ENCODE data around the gene MGLL.

The MGLL gene

DNA sequence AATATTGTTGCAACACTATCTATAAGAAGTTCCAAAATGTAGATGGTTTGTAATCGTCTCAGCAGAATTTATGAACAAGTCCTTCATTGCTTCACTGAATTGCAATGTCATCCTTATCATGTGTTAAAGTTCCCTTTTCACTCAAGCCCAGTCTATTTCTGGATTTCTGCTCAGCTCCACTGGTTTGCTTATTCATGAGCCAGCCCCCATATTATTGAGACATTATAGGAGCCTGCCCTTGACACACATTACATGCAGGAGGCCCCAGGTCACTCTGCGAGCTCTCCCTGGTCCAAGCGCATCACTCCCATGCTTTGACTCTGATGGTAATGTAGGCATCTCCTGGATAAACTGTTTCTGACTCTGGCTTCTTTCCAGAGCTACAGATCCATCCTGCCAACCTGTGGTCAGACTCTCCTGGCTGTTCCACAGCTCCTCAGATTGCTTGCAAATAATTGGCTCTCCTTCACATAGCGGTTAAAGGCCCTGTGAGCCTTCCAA is 92.7 kb downstream of the MGLL start:
- in situ Hi-C loops (cut with MboI; ENCODE audit: low sequenced_read_pairs) = no loop called here

DNA sequence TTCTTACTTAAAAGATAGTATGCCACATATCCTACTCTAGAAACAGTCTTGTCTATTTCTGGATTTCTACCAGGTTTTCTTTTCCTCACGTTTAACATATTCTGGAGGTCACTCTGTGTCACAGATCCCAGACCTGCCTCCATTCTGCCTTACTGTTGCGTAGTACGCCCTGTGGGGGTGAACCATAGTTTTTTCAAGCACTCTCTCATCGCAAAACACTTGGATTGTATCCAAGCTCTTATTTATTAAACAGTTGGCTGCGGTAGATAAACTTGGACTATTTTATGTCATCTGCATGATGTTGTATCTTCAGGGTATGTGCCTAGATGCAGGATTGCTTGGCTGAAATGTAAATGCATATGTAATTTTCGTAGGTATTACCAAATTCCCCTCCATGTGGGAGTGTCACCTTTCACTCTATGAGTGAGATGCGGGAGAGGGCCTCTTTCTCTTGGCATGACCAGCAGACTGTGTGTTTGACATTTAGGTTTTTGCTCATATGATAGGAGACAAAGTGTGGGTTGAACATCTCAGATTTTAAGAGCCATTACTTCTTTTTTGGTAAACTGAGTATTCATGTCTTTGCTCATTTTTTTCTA is 93.8 kb downstream of the MGLL start:
- in situ Hi-C loops (cut with MboI; ENCODE audit: low sequenced_read_pairs) = no loop called here

DNA sequence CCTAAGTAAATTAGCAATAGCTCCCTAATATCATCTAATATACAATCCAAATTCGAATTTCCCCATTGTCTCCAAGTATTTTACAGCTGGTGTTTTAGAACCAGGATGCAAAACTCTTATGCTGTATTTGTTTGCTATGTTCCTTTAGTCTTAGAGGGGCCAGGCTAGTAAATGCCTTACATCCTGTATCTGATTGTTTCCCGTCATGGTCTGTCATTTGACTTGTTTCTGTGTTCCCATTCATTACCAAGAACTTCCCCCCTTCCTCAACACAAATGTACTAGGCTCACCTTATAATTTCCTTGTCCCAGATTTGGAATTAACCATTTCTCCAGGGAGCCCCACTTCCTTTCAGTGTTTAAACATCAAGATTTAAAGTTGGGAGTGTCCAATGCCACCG is 95.4 kb downstream of the MGLL start:
- in situ Hi-C loops (cut with MboI; ENCODE audit: low sequenced_read_pairs) = no loop called here

DNA sequence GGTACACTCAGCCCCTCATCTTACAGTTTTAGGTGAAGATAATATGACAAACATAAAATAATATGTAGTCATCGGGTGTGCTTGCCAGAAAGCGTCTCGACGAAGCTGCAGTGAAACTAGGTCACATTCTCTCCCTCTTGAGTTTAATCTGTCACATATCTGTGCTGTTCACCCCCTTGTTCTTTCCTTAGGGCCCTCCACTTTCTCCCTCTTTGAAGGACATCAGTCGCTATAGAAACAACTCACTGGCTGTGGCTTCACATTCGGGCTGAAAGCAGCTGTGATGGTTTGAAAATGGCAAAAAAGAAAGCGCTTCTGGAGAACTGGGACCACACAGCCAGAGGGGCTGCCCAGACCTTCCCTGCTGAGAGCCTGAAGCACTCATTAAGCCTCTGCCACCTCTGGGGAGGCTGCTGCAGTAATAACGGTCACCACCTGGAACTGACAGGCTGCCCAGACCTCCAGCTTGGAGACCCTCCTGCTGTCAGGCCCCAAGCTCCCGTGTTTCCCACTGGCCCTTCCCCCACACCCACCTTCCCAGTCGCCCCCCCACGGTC is 99.2 kb downstream of the MGLL start:
- in situ Hi-C loops (cut with MboI; ENCODE audit: low sequenced_read_pairs) = no loop called here

DNA sequence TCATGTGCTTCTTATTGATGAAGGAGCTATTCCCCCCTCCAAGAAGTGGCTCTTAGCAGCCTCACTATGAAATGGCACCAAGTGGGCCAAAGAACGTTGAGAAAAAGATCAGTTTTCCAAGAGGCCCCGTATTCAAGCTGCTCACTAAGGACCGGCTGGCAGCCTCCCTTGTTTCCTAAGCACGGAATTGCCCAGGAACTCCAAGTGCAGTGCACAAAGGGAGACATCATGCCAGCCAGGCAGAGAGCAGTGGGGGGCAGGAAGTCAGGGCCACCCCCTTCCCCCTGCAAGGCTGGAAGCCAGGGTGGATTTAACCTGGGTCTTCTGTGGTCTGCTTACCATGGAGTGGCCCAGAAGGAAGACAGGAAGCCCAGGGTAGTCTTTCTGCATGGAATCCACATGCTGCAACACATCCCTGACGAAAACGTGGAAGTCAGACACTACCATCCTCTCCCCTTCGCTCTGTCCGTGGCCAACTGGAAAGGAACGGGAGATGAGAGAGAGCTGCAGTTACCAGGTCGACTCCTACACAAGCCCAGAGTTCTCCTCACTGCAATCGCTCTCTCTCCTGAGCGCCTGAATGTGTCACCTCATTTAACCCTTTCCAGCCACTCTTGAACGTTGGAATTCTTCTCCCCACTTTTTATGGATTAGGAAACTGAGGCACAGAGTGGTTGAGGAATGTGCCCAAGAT is 100.1 kb downstream of the MGLL start:
- in situ Hi-C loops (cut with MboI; ENCODE audit: low sequenced_read_pairs) = no loop called here

DNA sequence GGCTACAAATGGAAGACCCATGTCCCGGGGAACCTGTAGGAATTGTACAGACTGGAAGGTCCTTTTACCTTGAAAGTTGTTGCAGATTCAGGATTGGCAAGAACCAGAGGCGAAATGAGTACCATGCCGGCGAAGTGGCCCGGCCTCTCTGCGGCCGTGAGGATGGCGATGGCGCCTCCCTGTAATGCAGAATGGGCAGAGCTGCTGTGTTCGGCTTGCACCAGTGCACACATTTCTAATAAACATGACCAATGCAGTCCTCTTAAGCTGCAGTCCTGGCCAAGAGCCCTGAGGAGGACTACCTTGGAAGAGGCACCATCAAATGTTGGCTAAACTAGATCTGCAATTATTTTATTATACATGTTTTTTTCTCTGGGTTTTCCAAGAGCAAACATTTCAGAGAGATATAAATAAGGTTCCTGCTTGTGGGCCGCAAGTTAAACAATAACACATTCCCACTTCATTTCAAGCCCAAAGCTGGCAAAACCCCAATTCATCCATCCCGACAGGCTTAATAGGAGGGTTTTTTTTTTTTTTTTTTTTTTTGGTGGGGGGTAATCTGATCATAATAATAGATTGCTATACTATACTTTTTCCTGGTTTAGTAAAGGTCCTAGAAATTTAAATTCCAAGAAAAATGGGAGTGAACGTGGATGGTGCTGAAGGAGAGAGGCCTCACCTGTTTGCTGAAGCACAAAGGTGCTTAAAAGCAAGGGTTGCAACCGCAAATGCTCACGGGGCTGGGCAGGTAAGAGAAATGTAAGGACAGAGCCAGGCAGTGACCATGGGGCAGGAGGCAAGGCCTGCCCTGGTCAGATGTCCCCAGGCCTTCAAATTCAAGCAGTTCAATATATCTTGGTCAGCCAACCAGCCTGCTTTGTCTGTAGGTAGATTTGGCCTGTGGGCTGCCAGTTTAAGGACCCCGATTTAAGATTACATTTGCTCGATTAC is 101.1 kb downstream of the MGLL start:
- in situ Hi-C loops (cut with MboI; ENCODE audit: low sequenced_read_pairs) = no loop called here

DNA sequence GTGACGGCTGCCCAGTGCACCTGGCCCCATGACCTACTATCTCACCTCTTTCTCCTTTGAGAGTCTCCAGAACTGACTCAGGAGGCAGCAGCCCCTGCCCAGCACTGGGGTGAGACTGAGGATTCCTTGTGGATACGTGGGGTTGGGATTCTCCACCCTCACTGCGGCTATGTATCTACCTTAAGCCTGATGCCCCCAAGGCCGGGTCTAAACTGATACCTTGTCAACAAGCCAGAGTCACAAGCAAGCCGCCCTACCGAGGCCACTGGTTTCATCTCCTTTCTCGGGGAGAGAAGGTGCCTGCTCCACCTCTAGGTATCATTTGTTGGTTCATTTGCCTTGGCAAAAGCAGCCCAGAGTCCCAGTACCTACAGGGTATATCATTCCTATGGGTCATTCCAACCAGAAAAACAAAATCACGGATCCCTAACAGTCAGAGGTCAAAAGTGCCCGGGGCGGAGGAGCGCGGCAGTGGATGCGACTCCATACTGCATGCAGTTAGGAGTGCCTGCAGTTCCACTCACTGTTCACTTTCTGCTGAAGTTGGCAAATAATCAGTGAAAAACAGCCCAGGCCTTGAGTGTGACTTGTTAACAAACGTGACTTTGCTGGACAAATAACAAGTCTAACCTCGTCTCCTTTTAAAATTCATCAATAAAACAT is 102.0 kb downstream of the MGLL start:
- in situ Hi-C loops (cut with MboI; ENCODE audit: low sequenced_read_pairs) = no loop called here

DNA sequence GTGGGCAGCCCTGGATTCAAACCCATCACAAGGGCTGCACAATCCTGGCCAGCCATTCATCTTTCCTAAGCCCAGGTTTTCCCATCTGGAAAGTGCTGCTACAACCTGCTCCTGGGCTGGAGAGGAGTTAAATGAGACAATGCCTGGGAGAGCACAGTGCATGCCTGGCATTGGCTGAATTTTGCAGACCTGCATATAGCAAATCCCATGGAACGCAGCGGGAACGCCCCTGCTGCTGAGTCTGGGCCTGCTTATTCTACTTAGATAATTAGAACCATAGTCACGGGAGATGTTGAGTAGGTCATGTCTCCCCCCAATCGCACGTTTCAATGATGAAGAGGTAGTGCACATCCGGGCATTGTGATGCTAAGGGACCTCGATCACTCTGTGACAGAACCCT is 102.9 kb downstream of the MGLL start:
- in situ Hi-C loops (cut with MboI; ENCODE audit: low sequenced_read_pairs) = no loop called here

DNA sequence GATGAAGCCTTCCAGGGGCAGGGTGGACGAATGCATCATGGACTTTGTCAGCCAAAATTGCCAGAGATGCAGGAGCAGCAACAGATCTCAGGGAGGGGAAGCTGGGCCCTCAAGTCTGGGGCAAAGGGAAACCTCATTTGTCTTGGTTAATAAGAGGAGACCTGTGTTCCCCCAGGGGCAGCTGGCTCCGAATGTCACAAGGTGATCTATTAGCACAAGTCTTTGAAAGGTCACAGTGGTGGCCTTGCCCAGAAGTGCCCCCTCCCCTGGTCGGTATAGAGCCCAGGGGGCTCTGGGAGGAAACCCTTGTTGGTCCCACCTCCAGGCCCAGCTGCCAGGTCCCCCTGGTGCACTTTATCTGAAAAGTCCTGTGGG is 103.4 kb downstream of the MGLL start:
- in situ Hi-C loops (cut with MboI; ENCODE audit: low sequenced_read_pairs) = no loop called here

DNA sequence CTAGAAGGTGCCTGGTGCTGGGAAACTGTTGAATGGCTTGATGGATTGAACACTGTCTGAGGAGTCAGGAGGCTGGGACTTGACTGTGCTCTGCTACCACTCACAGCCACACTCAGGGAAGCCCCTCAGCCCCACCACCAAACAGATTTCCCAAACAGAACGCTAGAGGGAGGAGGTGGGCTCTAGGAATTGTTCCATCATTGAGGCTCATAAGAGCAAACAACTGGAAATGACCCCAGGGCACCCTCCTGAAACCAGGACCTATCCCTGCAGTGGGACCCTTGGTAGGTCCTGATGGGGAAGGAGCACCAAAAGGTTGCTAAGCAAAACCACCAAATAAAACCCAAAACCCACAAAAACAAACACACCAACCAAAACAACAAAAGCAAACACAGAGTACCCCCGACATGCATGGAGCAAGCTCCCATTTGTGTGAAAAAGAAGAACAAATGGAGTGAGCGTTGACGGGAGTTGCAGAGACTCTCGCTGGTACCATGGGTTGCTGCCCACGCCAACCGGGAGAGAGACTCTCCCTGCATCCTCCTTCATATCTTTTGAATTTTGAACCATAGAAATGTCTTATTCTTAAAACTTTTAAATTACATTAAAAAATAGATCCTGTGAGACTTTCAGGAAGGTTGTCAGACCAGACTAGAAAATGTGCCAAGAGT is 103.9 kb downstream of the MGLL start:
- in situ Hi-C loops (cut with MboI; ENCODE audit: low sequenced_read_pairs) = no loop called here

DNA sequence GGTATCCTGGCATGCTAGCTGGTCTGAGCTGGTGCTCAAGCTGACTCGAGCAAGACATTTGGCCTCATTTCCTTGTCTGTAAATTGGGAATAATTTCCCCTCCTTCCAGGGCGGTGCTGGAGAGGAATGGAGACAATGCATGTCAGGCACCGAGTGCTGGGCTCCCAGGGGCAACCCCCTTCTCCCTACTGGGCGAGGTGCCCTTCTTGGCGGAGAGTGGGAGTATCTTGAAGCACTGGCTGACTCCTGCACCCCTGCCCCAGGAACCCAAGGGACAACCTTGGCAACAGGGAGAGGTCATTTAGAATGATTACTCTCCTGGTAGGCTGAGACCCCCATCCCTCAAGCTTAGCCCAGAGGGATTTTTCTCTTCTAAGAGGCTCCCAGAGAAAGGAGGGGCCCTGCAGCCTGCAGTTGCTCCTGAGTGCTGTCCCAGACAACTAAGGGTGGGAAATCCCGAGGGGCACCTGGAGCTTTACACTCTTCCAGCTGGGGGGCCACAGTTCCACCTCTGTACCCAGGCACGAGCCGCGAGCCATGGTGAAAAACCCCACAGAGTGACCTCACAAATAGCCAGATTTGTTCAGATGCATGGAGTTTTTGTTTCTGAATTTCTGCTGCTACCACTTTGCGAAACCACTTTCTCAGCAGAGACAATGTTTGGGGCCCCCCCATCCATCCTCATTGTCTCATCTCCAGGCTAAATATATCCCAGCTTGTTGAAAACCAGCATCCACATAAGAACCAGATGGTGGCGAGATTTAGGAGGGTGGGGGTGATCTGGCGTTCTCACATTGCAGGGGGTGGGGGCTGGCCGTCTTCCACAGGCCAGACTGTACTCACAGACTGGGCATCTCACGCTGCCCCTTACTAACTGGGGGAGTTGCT is 104.7 kb downstream of the MGLL start:
- in situ Hi-C loops (cut with MboI; ENCODE audit: low sequenced_read_pairs) = no loop called here

DNA sequence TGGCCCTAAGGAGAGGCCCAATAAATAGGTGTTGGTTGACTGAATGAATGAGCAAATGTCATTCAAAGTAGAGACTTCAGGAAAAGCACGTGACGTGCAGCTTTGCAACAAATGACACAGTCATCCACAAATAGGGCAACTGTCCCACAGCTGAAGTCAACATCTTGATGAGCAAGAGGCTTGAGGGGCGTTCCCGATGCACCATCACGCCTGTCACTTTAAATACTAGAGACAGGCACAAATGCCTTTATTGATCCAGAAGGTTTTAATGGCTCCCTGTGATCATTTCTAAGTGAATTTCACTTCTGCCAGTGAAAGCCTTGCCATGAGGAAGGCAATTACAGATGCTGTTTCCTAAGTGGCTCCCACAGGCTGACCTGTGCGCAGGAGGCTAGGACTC is 105.9 kb downstream of the MGLL start:
- in situ Hi-C loops (cut with MboI; ENCODE audit: low sequenced_read_pairs) = no loop called here

DNA sequence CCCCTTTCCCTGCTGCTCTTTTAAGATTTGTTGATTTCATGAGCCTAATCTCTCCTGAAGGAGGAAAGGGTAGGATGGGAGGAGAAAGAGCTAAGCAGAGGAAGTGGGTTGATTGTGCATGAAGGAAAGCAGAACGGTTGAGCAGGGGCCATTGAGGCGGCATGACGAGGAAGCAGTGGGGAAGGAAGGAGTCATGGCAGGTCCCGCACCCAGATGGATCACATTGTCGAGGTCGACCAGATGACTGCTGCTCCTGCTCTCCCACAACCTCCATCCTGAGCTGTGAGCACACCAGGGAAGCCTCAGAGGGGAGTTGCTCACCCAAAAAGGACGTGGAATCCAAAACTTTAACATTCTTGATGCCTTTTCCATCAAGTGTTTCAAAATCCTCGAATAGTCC is 106.8 kb downstream of the MGLL start:
- in situ Hi-C loops (cut with MboI; ENCODE audit: low sequenced_read_pairs) = no loop called here

DNA sequence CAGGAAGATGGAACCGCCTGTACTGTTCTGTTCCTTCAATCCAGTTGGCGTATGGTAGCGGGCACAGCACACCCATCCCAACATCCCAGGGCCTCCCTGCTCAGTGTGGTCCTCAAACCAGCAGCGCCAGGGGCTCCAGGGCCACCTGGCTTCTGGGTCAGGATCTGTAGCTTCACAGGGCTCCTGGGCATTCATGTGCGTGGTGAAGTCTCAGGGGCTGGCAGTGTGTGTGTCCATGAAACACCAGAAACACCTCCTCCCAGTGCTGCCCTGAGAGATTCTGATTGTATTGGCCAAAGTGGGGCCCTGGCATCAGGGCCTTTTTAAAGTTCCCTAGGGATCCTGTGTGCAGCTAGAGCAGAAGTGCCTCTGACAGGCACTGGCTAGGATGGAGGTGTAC is 107.4 kb downstream of the MGLL start:
- in situ Hi-C loops (cut with MboI; ENCODE audit: low sequenced_read_pairs) = no loop called here

DNA sequence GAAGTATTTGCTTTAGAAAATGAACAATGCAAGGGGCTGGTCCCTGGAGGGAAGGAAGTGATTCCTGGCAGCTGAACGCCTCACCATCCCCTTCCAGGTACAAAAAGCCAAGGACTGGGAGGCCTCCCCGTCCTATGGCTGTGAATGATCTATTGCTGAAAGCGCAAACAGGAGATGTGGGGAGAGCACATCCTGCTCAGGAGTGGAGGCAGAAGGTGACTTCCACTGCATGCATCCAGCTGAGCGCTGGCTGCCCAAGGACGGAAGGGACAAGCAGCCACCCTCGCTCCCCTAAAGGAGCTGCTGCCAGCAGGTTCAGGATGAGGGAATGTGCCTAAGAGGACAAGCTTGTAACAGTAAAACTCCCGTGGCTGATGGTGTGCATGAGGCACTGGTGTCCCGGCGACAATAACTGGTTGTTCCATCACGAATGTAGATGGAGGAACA is 108.2 kb downstream of the MGLL start:
- in situ Hi-C loops (cut with MboI; ENCODE audit: low sequenced_read_pairs) = no loop called here

DNA sequence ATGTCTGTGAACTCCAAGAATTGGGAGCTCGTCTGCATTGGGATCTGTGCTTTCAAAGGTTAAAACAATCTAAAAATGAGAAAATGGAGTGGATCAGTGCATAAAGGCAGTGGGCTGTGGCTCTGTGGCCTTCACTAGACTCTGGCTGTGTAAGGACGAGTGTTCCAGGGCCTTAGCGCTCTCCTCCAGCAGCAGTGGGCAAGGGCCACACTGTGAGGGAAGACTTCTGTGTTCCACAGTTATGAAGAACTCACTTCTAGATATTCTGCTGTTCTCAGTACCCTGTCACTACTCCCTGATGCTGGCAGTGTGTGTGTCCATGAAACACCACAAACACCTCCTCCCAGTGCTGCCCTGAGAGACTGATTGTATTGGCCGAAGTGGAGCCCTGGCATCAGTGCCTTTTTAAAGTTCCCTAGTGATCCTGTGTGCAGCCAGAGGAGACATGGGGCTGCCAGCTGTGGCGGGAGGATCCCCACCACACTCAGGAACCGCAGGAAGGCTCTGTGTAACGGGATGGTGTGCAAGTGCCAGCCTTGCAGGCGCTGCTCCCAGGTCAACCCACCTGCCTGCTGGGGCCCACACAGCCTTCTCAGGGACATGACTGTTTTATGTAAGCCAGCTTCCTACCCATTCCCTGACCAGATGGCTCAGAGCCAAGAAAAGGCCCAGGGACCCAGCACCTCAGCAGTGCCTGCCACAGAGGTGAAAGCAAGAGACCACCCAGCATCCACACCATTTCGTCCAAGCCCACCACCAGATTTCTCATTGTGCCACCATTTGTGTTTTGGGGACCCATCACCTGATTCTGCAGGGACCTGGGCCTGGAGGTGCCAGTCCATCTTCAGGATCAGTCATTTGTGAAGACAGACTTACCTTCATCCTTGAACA is 109.2 kb downstream of the MGLL start:
- in situ Hi-C loops (cut with MboI; ENCODE audit: low sequenced_read_pairs) = no loop called here

DNA sequence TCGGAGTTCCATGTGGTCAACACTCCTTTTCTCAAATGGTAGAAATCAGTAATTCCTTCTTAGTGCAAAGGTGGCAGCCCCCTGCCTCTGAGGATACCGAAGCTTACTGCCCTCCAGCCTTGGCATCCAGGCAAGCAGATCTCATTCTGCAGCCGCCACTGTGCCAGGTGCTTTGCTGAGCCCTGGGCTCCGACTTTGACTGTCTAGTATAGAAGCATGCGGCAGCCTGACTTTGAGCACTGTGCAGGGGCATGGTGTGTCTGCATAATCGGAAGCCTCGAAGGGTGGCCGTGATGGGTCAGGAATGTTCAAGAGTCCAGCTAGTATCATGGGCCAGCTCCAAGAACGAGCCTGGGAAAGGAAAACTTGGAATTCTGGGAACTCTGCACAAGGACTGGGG is 109.9 kb downstream of the MGLL start:
- in situ Hi-C loops (cut with MboI; ENCODE audit: low sequenced_read_pairs) = no loop called here

DNA sequence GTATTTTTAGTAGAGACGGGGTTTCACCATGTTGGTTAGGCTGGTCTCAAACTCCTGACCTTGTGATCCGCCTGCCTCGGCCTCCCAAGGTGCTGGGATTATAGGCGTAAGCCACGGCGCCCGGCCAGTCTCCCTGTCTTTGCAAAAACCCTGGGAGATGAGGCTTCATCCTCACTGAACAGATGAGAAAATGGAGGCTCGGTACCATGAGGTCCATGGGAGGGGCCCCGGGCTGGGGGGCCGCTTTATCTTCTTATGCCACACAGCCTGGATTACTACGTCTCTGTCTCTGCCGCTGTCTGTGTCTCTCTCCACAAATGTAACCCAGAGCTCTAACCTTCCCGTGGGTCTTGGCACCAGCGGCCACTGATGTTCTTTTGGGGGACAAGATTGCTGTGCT is 110.4 kb downstream of the MGLL start:
- in situ Hi-C loops (cut with MboI; ENCODE audit: low sequenced_read_pairs) = no loop called here
